H1 (cell line): ENCODE data around the gene DOCK1. TPM values are rescaled to one million over a fixed set of nuclear protein-coding genes. Genes with fewer than 3 reads are reported as not detected.

ENCODE experiments used
- CTCF ChIA-PET: fragments of 300-600 bp; sonication (Branson Sonifier 250); formaldehyde crosslinking; loops from one replicate; lab custom pipeline; 2021; ENCODE audit not compliant: partially characterized antibody; lab: Charles Lee
- POLR2A ChIA-PET: fragments of 300-600 bp; sonication (Branson Sonifier 250); formaldehyde crosslinking; loops from one replicate; lab custom pipeline; 2021; ENCODE audit warnings: inconsistent platforms; ENCODE audit not compliant: partially characterized antibody; lab: Charles Lee
- DNase-seq, 2 experiments: peaks; one replicate each; pipeline versions ENCODE4 v3.0.0 to v3.0.0-alpha.2; 2010 to 2022; ENCODE audit warnings: low spot score in 2 of 2, low read depth in 1 of 2, mixed read lengths in 1 of 2
- FAIRE-seq: peaks from 2 replicates; lab custom pipeline; 2011; peaks lifted over from hg19 to GRCh38; lab: Jason Lieb, UNC
- H2AFZ ChIP-seq: 2 replicates; pipeline ENCODE4 v1.8.1; 2012; ENCODE audit warnings: low read length, inconsistent platforms
- H2AK5ac ChIP-seq: 2 replicates; pipeline ENCODE4 v1.6.1; 2013; ENCODE audit warnings: low read depth, low read length
- H2BK120ac ChIP-seq: replicated peaks from 2 replicates; pipeline ENCODE3; 2013; ENCODE audit warnings: low read depth, low read length, inconsistent platforms
- H2BK12ac ChIP-seq: 2 replicates; pipeline ENCODE4 v1.6.1; 2013; ENCODE audit warnings: low read depth, low read length
- H2BK15ac ChIP-seq: 2 replicates; pipeline ENCODE4 v1.6.1; 2013; ENCODE audit warnings: low read length
- H2BK20ac ChIP-seq: 2 replicates; pipeline ENCODE4 v1.6.1; 2013; ENCODE audit warnings: low read length
- H2BK5ac ChIP-seq: 2 replicates; pipeline ENCODE4 v1.6.1; 2013; ENCODE audit warnings: low read depth, low read length
- H3K14ac ChIP-seq: 2 replicates; pipeline ENCODE4 v1.6.1; 2013; ENCODE audit warnings: inconsistent platforms; ENCODE audit not compliant: insufficient read length
- H3K18ac ChIP-seq: 2 replicates; pipeline ENCODE4 v1.6.1; 2013; ENCODE audit warnings: low read length; ENCODE audit errors: extremely low read depth
- H3K23ac ChIP-seq: 2 replicates; pipeline ENCODE4 v1.6.1; 2013; ENCODE audit warnings: inconsistent platforms; ENCODE audit not compliant: insufficient read length
- H3K23me2 ChIP-seq: 2 replicates; pipeline ENCODE4 v1.6.1; 2013; ENCODE audit warnings: low read depth, low read length
- H3K27ac ChIP-seq: 2 replicates; pipeline ENCODE4 v1.6.1; 2011; ENCODE audit warnings: low read depth, low read length, inconsistent platforms
- H3K27me3 ChIP-seq, 4 experiments: replicated peaks in 1 of 4; 1 replicate in 1 of 4; 2 replicates in 3 of 4; pipeline versions ENCODE4 v1.6.1 to v1.8.1; 2011 to 2013; ENCODE audit warnings: low read length in 3 of 4, mild to moderate bottlenecking in 3 of 4, inconsistent platforms in 2 of 4, mixed read lengths in 2 of 4, moderate library complexity in 1 of 4; ENCODE audit not compliant: control insufficient read depth in 3 of 4, insufficient read depth in 3 of 4; ENCODE audit errors: extremely low read depth in 1 of 4
- H3K36me3 ChIP-seq, 4 experiments: 2 replicates each; pipeline versions ENCODE4 v1.6.1 to v1.8.1; 2011 to 2013; ENCODE audit warnings: mild to moderate bottlenecking in 4 of 4, low read length in 3 of 4, moderate library complexity in 2 of 4, control low read depth in 1 of 4, inconsistent platforms in 1 of 4; ENCODE audit not compliant: insufficient read depth in 4 of 4, control insufficient read depth in 2 of 4
- H3K4ac ChIP-seq: replicated peaks from 2 replicates; pipeline ENCODE3; 2013; ENCODE audit warnings: low read length, low read depth, mixed read lengths, inconsistent platforms; ENCODE audit not compliant: insufficient read length
- H3K4me1 ChIP-seq, 4 experiments: replicated peaks in 1 of 4; 1 replicate in 1 of 4; 2 replicates in 3 of 4; pipeline versions ENCODE4 v1.6.1 to v1.8.1; 2011 to 2013; ENCODE audit warnings: low read length in 3 of 4, inconsistent platforms in 2 of 4, mixed read lengths in 1 of 4; ENCODE audit not compliant: insufficient read depth in 4 of 4, control insufficient read depth in 3 of 4
- H3K4me2 ChIP-seq, 2 experiments: 2 replicates each; pipeline versions ENCODE4 v1.6.1 to v1.8.1; 2011 to 2013; ENCODE audit warnings: low read depth in 2 of 2, low read length in 2 of 2, control low read depth in 1 of 2, inconsistent platforms in 1 of 2, mild to moderate bottlenecking in 1 of 2; ENCODE audit not compliant: insufficient read depth in 1 of 2
- H3K4me3 ChIP-seq, 4 experiments: fragments of 200-600, 300-600 bp in 1 of 4; sonication (generic), shearing (Covaris generic), sonication (Bioruptor Twin) in 1 of 4; 2 replicates each; pipeline versions ENCODE4 v1.5.1 to v1.8.1; 2011 to 2016; ENCODE audit warnings: low read length in 4 of 4, low read depth in 3 of 4, control low read depth in 2 of 4, inconsistent platforms in 2 of 4, mild to moderate bottlenecking in 2 of 4, mixed read lengths in 1 of 4, moderate library complexity in 1 of 4; ENCODE audit not compliant: insufficient read depth in 2 of 4; ENCODE audit errors: extremely low read depth in 1 of 4
- H3K56ac ChIP-seq: replicated peaks from 2 replicates; pipeline ENCODE3; 2013; ENCODE audit warnings: low read depth, mild to moderate bottlenecking, mixed read lengths, low read length, inconsistent platforms; ENCODE audit not compliant: insufficient read length
- H3K79me1 ChIP-seq: 2 replicates; pipeline ENCODE4 v1.6.1; 2013; ENCODE audit warnings: low read depth, low read length, control low read depth
- H3K79me2 ChIP-seq, 2 experiments: 2 replicates each; pipeline versions ENCODE4 v1.6.1 to v1.8.1; 2012 to 2013; ENCODE audit warnings: low read length in 2 of 2, mild to moderate bottlenecking in 2 of 2, inconsistent platforms in 1 of 2; ENCODE audit not compliant: insufficient read depth in 2 of 2, control insufficient read depth in 1 of 2
- H3K9ac ChIP-seq, 4 experiments: replicated peaks in 1 of 4; 1 replicate in 1 of 4; 2 replicates in 3 of 4; pipeline versions ENCODE4 v1.6.1 to v1.8.1; 2011 to 2013; ENCODE audit warnings: low read depth in 3 of 4, low read length in 3 of 4, control low read depth in 2 of 4, mild to moderate bottlenecking in 2 of 4, moderate library complexity in 2 of 4, inconsistent platforms in 1 of 4; ENCODE audit errors: extremely low read depth in 1 of 4
- H3K9me3 ChIP-seq, 2 experiments: 2 replicates each; pipeline versions ENCODE4 v1.6.1 to v1.8.1; 2012 to 2013; ENCODE audit warnings: mild to moderate bottlenecking in 2 of 2, moderate library complexity in 2 of 2, control low read depth in 1 of 2, inconsistent platforms in 1 of 2, low read depth in 1 of 2, low read length in 1 of 2, mixed read lengths in 1 of 2; ENCODE audit not compliant: insufficient read depth in 2 of 2
- H4K20me1 ChIP-seq, 2 experiments: replicated peaks in 1 of 2; 2 replicates each; pipeline versions ENCODE3 to v1.8.1; 2011 to 2013; ENCODE audit warnings: inconsistent platforms in 2 of 2, low read length in 2 of 2, mild to moderate bottlenecking in 1 of 2; ENCODE audit not compliant: insufficient read depth in 2 of 2, control insufficient read depth in 1 of 2
- H4K5ac ChIP-seq: 2 replicates; pipeline ENCODE4 v1.6.1; 2013; ENCODE audit warnings: low read length, low read depth, mixed read lengths, inconsistent platforms; ENCODE audit not compliant: insufficient read length
- H4K8ac ChIP-seq: 2 replicates; pipeline ENCODE4 v1.8.0; 2013; ENCODE audit warnings: mild to moderate bottlenecking, moderate library complexity, low read length, inconsistent platforms; ENCODE audit not compliant: insufficient read depth; ENCODE audit errors: extremely low read depth
- H4K91ac ChIP-seq: replicated peaks from 2 replicates; pipeline ENCODE3; 2013; ENCODE audit warnings: low read length, mixed read lengths, inconsistent platforms; ENCODE audit not compliant: insufficient read length
- KDM4A ChIP-seq: IDR thresholded peaks from one replicate; pipeline ENCODE4 v1.7.1; 2012; ENCODE audit warnings: low read depth, mild to moderate bottlenecking, moderate library complexity, low read length, inconsistent platforms; ENCODE audit not compliant: severe bottlenecking
- WGBS, 2 experiments: shearing (Covaris generic) in 1 of 2; methylation state at CpG; one replicate each; pipeline versions ENCODE4 v1.1.6 to v1.1.7; 2013 to 2015; ENCODE audit warnings: low lambda C conversion rate in 2 of 2, mixed read lengths in 2 of 2, inconsistent platforms in 1 of 2, low coverage in 1 of 2, missing lambda C conversion rate in 1 of 2; ENCODE audit not compliant: insufficient replicate concordance in 2 of 2, insufficient coverage in 1 of 2, insufficient read length in 1 of 2; ENCODE audit errors: extremely low coverage in 1 of 2, missing lambda C conversion rate in 1 of 2; 5-methylcytosine and 5-hydroxymethylcytosine counted together
- polyA plus RNA-seq, 7 experiments: library from polyadenylated mRNA; depleted of rRNA in 3 of 7; stranded (reverse) in 5 of 7; unstranded in 2 of 7; fragments of >200 nt in 5 of 7; fragments of 200-250 nt in 2 of 7; gene quantifications; 1 replicate in 5 of 7; 2 replicates in 1 of 7; 4 replicates in 1 of 7; pipeline versions ENCODE4 v1.2.1 to v1.2.3, GENCODE V29; 2011 to 2013; ENCODE audit warnings: missing spikeins in 2 of 7, mixed read lengths in 2 of 7
- total RNA-seq: library from RNA; stranded (reverse); fragmentation: NEBNext Ultra II Directional; extraction: Animal tissue kit (Norgen Biotek cat#: 25700); gene quantifications from 2 replicates; pipeline ENCODE4 v1.2.1, GENCODE V29; 2021

DOCK1 gene
- total and polyA plus RNA-seq, 2 of the 8 experiments (the other 6 are each of a cell fraction or from before 2014, with no cell fraction given): 11.6 to 53.0 TPM

- H4K20me1 ChIP-seq: peaks cover 0 to 3% of the 10 kb centered on the region in 2 experiments
- DNase-seq (no peak), FAIRE-seq (no peak)
- no peak overlapping the region for H2BK120ac ChIP-seq
- no peak overlapping the region for H2BK15ac ChIP-seq
- no peak overlapping the region for H2AK5ac ChIP-seq
- H2BK12ac ChIP-seq: no peak overlapping the region
- no peak overlapping the region for H3K27ac ChIP-seq
- no peak overlapping the region for H3K4me3 ChIP-seq
- H3K4ac ChIP-seq: no peak overlapping the region
- no peaks in the 10 kb centered on the region for H3K9me3 ChIP-seq
- no peaks in the 10 kb centered on the region for H3K23me2 ChIP-seq
- 91% methylated on average over 8 of the region's 8 CpGs; no CpG with 5 or more reads in 1 of the 2 experiments for WGBS, 2 experiments
- no peak overlapping the region for H3K18ac ChIP-seq
- H3K9ac ChIP-seq: no peak overlapping the region
- H3K23ac ChIP-seq: no peak overlapping the region
- H3K79me2 ChIP-seq: no peaks in the 10 kb centered on the region
- H3K4me1 ChIP-seq: peaks cover 0 to 2% (median 1%) of the 10 kb centered on the region in 4 experiments; a peak in 4 of 7 replicates
- ChIA-PET CTCF (interaction anchor here (0.6 kb wide), 1 partner anchor 197 kb away, joined by 3 read pairs; no protein-coding TSS in a partner anchor), POLR2A (no interaction called here)
- H4K5ac ChIP-seq: no peak overlapping the region
- H4K91ac ChIP-seq: no peak overlapping the region
- no peak overlapping the region for H4K8ac ChIP-seq
- no peak overlapping the region for H3K4me2 ChIP-seq
- no peaks in the 10 kb centered on the region for H3K36me3 ChIP-seq
- H2AFZ ChIP-seq: no peak overlapping the region
- no peak overlapping the region for H3K14ac ChIP-seq
- H3K79me1 ChIP-seq: no peaks in the 10 kb centered on the region
- no peak overlapping the region for H2BK20ac ChIP-seq
- H3K27me3 ChIP-seq: no peaks in the 10 kb centered on the region
- no peak overlapping the region for H3K56ac ChIP-seq
- no peak overlapping the region for H2BK5ac ChIP-seq
- no peak for TF ChIP-seq KDM4A
These were observed 405.2 kb downstream of the DOCK1 start for GRCh38 chr10:127310430-127310829.
